ENCODE data around the gene HELB. TPM values are rescaled to one million over a fixed set of nuclear protein-coding genes. Genes with fewer than 3 reads are reported as not detected.

HELB gene
- total and polyA plus RNA-seq, 2 of the 8 experiments (the other 6 are each of a cell fraction or from before 2014, with no cell fraction given) = 1.8 to 7.6 TPM

- TF ChIP-seq SP2 (IDR thresholded peaks at IDR 0.05; ENCODE audit: low read length) (no peak), CREB1 (IDR thresholded peaks at IDR 0.05) (no peak)
Measured at GRCh38 chr12:66331814-66332213, 29.5 kb downstream of the HELB start (continued).
